ENCODE measurements around the gene ELL2.

- TF ChIP-seq CTCF (conservative IDR thresholded peaks at IDR 0.05 in 1 of 2, IDR thresholded peaks at IDR 0.05 in 1 of 2; ENCODE audit: low read depth in 1 of 2, low read length in 2 of 2) (no peak), EZH2 (IDR thresholded peaks at IDR 0.05; ENCODE audit: low read length, missing control alignments) (no peak)
These were observed 37.6 kb downstream of the ELL2 start for GRCh38 chr5:95923918-95924544.

Data from fibroblast of lung (primary cell).